NB4 (cell line): ENCODE results near the gene LMAN2.

Source experiments
- CTCF ChIP-seq: IDR thresholded peaks from one replicate; pipeline ENCODE4 v1.5.1; 2012; ENCODE audit warnings: low read depth, low read length
- MYC ChIP-seq: IDR thresholded peaks from 2 replicates; pipeline ENCODE4 v1.6.1; 2011; ENCODE audit warnings: low read depth, low read length

DNA sequence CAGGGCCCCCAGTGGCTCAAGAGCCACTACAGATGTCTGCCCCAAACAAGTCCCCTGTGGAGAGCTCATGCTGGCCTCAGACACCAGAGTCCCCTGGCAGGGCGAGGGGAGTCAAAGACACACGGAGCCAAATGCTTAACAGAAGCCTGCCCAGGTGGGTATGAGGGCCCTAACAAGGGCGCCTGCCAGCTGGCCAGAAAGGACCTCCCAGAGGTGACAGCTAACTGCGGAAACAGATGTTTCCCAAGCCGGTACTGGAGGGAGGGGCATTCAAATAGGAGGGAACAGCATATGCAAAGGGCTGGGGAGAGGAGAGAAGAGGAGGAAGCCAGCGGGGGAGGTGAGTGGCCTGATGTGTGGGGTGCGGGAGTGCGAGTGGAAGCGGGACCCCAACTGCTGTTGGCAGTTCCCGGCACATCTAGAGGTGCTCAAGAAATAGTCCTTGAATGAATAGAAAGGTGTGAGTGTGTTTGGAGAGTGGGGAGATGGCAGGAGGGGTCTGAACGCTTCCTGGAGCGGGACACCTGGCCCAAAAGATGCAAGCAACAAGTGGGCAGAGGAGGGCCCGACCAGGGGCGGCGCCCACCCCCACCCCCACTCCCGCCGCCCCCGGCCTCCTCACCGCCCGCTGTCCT, 40.6 kb downstream of the LMAN2 start:
- peak; percentile 25; the same call in 1 of the 2 replicates for TF ChIP-seq MYC
- TF ChIP-seq CTCF = no peak
